Endothelial cell of umbilical vein (primary cell): ENCODE measurements around the gene BCL2L13. TPM values are rescaled to one million over a fixed set of nuclear protein-coding genes. Genes with fewer than 3 reads are reported as not detected.

Experiments used
- BruUV-seq: library from RNA; stranded (reverse); fragments of 400-500 nt; replicated peaks from 2 replicates; lab custom pipeline; 2021; lab: Mats Ljungman, UMichigan
- CTCF ChIA-PET: fragments of 300-600, 350-600 bp; sonication (Branson Sonifier 250); formaldehyde crosslinking; loops from one replicate; lab custom pipeline; 2021; ENCODE audit warnings: antibody characterized with exemption, inconsistent platforms; lab: Charles Lee
- POLR2A ChIA-PET: fragments of 300-600, 350-600 bp; sonication (Branson Sonifier 250); formaldehyde crosslinking; loops from one replicate; lab custom pipeline; 2021; ENCODE audit warnings: antibody characterized with exemption, inconsistent platforms; lab: Charles Lee
- DNase-seq: peaks from one replicate; pipeline ENCODE4 v3.0.0-alpha.2; 2011; ENCODE audit warnings: low read depth, low spot score
- FAIRE-seq: peaks from 2 replicates; lab custom pipeline; 2011; peaks lifted over from hg19 to GRCh38; lab: Jason Lieb, UNC
- H2AFZ ChIP-seq: 2 replicates; pipeline ENCODE4 v1.6.0; 2012; ENCODE audit warnings: low read depth, low read length, control low read depth, inconsistent platforms
- H3K27ac ChIP-seq: 2 replicates; pipeline ENCODE4 v1.5.1; 2011; ENCODE audit warnings: low read depth, mild to moderate bottlenecking, control low read depth, low read length, moderate library complexity; ENCODE audit not compliant: insufficient read depth
- H3K27me3 ChIP-seq, 2 experiments: 2 replicates each; pipeline versions ENCODE4 v1.6.0 to v1.6.1; 2011; ENCODE audit warnings: low read length in 2 of 2, mixed read lengths in 1 of 2; ENCODE audit not compliant: control insufficient read depth in 2 of 2, insufficient read depth in 2 of 2
- H3K36me3 ChIP-seq, 2 experiments: 2 replicates in 1 of 2; 3 replicates in 1 of 2; pipeline ENCODE4 v1.5.1; 2011; ENCODE audit warnings: low read length in 2 of 2, mild to moderate bottlenecking in 1 of 2, moderate library complexity in 1 of 2; ENCODE audit not compliant: control insufficient read depth in 2 of 2, insufficient read depth in 2 of 2; ENCODE audit errors: extremely low read depth in 1 of 2
- H3K4me1 ChIP-seq: 3 replicates; pipeline ENCODE4 v1.5.1; 2011; ENCODE audit warnings: mild to moderate bottlenecking, low read length; ENCODE audit not compliant: control insufficient read depth, insufficient read depth; ENCODE audit errors: extremely low read depth
- H3K4me2 ChIP-seq: 2 replicates; pipeline ENCODE4 v1.6.1; 2011; ENCODE audit warnings: low read length, control low read depth, mixed read lengths; ENCODE audit not compliant: insufficient read depth
- H3K4me3 ChIP-seq, 3 experiments: fragments of 200-600 bp in 1 of 3; sonication (generic), shearing (Covaris generic) in 1 of 3; replicated peaks in 1 of 3; 2 replicates each; pipeline ENCODE4 v1.5.1; 2011 to 2016; ENCODE audit warnings: control low read depth in 3 of 3, low read length in 3 of 3, mild to moderate bottlenecking in 2 of 3, inconsistent platforms in 1 of 3, low read depth in 1 of 3, moderate library complexity in 1 of 3; ENCODE audit not compliant: insufficient read depth in 1 of 3
- H3K79me2 ChIP-seq: 2 replicates; pipeline ENCODE4 v1.6.0; 2012; ENCODE audit warnings: low read length, inconsistent platforms; ENCODE audit not compliant: control insufficient read depth, insufficient read depth
- H3K9ac ChIP-seq: replicated peaks from 2 replicates; pipeline ENCODE3; 2011; ENCODE audit warnings: low read length, control low read depth; ENCODE audit not compliant: insufficient read depth; ENCODE audit errors: extremely low read depth
- H3K9me1 ChIP-seq: replicated peaks from 3 replicates; pipeline ENCODE4 v1.6.0; 2011; ENCODE audit warnings: mild to moderate bottlenecking, low read length; ENCODE audit not compliant: control insufficient read depth, insufficient read depth; ENCODE audit errors: extremely low read depth
- H3K9me3 ChIP-seq: replicated peaks from 2 replicates; pipeline ENCODE4 v1.5.1; 2012; ENCODE audit warnings: low read length, inconsistent platforms; ENCODE audit not compliant: control insufficient read depth, insufficient read depth
- H4K20me1 ChIP-seq: replicated peaks from 2 replicates; pipeline ENCODE3; 2011; ENCODE audit warnings: mild to moderate bottlenecking, low read length; ENCODE audit not compliant: control insufficient read depth, insufficient read depth; ENCODE audit errors: extremely low read depth
- EZH2 ChIP-seq: IDR thresholded peaks from 2 replicates; pipeline ENCODE4 v1.6.1; 2012; ENCODE audit warnings: borderline replicate concordance, low read depth, mild to moderate bottlenecking, moderate library complexity, low read length, inconsistent platforms; ENCODE audit not compliant: severe bottlenecking
- FOS ChIP-seq: IDR thresholded peaks from 2 replicates; pipeline ENCODE4 v1.6.1; 2011; ENCODE audit warnings: mild to moderate bottlenecking, low read length, moderate library complexity, borderline replicate concordance; ENCODE audit not compliant: insufficient read depth
- GATA2 ChIP-seq: IDR thresholded peaks from 2 replicates; pipeline ENCODE4 v1.7.0; 2011; ENCODE audit warnings: low read depth, mild to moderate bottlenecking, moderate library complexity, mixed read lengths, low read length; ENCODE audit not compliant: insufficient read length, insufficient read depth
- JUN ChIP-seq: IDR thresholded peaks from 2 replicates; pipeline ENCODE4 v1.6.1; 2011; ENCODE audit warnings: borderline replicate concordance, low read depth; ENCODE audit not compliant: insufficient read length, insufficient read depth
- MYC ChIP-seq: IDR thresholded peaks from one replicate; pipeline ENCODE4 v1.6.1; 2011; ENCODE audit warnings: mild to moderate bottlenecking, low read depth, low read length
- POLR2A ChIP-seq: IDR thresholded peaks from 2 replicates; pipeline ENCODE4 v1.6.1; 2012; ENCODE audit warnings: low read depth, mild to moderate bottlenecking, control low read depth, low read length
- POLR2AphosphoS5 ChIP-seq: IDR thresholded peaks from 2 replicates; pipeline ENCODE4 v1.6.1; 2012; ENCODE audit warnings: low read depth, mild to moderate bottlenecking, control low read depth, low read length, moderate library complexity; ENCODE audit not compliant: insufficient read depth
- dilution Hi-C: fragments of 300-500 bp; cut with MboI; formaldehyde crosslinking; loops from one replicate; pipeline ENCODE4 v1.15.0; 2019; ENCODE audit warnings: low sequenced_read_pairs; ENCODE audit not compliant: extremely low pct_ligation_motif_present
- intact Hi-C: fragments of 100-400 bp; cut with micrococcal nuclease; formaldehyde crosslinking; loops from one replicate; pipeline ENCODE4 v1.10.0; 2022
- polyA plus RNA-seq, 4 experiments: library from polyadenylated mRNA; depleted of rRNA in 3 of 4; stranded (reverse) in 3 of 4; unstranded in 1 of 4; fragments of >200 nt; gene quantifications; 2 replicates each; pipeline versions ENCODE4 v1.2.1 to v1.2.3, GENCODE V29; 2011 to 2012; ENCODE audit warnings: missing spikeins in 1 of 4
- total RNA-seq: library from RNA; stranded (reverse); gene quantifications from 2 replicates; pipeline ENCODE4 v1.2.3, GENCODE V29; 2021
- TF ChIP-seq, protein P1 (sequence below), 2 donors: IDR thresholded peaks; 1 replicate in 1 of 2; 2 replicates in 1 of 2; pipeline ENCODE4 v1.5.1; 2011; ENCODE audit warnings: low read length in 2 of 2, mild to moderate bottlenecking in 2 of 2, moderate library complexity in 2 of 2, control low read depth in 1 of 2, inconsistent platforms in 1 of 2, low read depth in 1 of 2; ENCODE audit not compliant: insufficient read depth in 1 of 2; ENCODE audit errors: extremely low read depth in 1 of 2
- TF ChIP-seq, protein P2 (sequence below): IDR thresholded peaks from 2 replicates; pipeline ENCODE4 v1.6.1; 2011; ENCODE audit not compliant: insufficient read depth, insufficient read length

Gene BCL2L13
- total and polyA plus RNA-seq, 2 donors (not counting 3 experiments of a cell fraction or from before 2014, with no cell fraction given): 28.1 to 36.2 TPM

DNA sequence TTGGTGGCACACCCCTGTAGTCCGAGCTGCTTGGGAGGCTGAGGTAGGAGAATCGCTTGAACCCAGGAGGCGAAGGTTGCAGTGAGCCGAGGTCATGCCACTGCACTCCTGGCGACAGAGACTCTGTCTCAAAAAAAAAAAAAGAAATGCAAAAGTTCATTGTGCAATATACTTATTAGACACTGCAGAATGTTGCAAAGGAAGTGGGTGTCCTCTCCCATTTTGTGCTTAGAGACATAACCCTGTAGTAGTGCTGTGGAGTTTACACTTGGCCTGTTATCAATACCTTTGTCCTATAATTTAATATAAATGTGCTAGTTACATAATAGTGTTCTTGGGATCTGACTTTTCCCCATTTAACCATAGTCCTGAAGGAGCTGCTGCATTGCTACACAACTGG, 9.4 kb downstream of the BCL2L13 start:
- Histone ChIP-seq H4K20me1 (no peaks in the 10 kb centered on the region), H2AFZ (no peak overlapping the region), H3K9me3 (no peaks in the 10 kb centered on the region), H3K27ac (no peak overlapping the region), H3K27me3 (no peaks in the 10 kb centered on the region), H3K9me1 (no peaks in the 10 kb centered on the region), H3K79me2 (peaks cover 3% of the 10 kb centered on the region), H3K9ac (no peak overlapping the region), H3K4me2 (no peak overlapping the region), H3K36me3 (no peaks in the 10 kb centered on the region), H3K4me3 (no peak overlapping the region), H3K4me1 (no peaks in the 10 kb centered on the region)
- no peak for FAIRE-seq
- ChIA-PET POLR2A (no interaction called here), CTCF (interaction anchor here (1.2 kb wide), 1 partner anchor 9 kb away, joined by 5 read pairs; the partner anchor contains the start of gene BCL2L13)
- TF ChIP-seq POLR2AphosphoS5: no peak
- TF ChIP-seq, protein P1, sequence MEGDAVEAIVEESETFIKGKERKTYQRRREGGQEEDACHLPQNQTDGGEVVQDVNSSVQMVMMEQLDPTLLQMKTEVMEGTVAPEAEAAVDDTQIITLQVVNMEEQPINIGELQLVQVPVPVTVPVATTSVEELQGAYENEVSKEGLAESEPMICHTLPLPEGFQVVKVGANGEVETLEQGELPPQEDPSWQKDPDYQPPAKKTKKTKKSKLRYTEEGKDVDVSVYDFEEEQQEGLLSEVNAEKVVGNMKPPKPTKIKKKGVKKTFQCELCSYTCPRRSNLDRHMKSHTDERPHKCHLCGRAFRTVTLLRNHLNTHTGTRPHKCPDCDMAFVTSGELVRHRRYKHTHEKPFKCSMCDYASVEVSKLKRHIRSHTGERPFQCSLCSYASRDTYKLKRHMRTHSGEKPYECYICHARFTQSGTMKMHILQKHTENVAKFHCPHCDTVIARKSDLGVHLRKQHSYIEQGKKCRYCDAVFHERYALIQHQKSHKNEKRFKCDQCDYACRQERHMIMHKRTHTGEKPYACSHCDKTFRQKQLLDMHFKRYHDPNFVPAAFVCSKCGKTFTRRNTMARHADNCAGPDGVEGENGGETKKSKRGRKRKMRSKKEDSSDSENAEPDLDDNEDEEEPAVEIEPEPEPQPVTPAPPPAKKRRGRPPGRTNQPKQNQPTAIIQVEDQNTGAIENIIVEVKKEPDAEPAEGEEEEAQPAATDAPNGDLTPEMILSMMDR (IDR thresholded peaks at IDR 0.05; ENCODE audit: extremely low read depth in 1 of 2, insufficient read depth in 1 of 2, low read depth in 1 of 2, low read length in 2 of 2): no peak
- no peak for TF ChIP-seq FOS
- TF ChIP-seq JUN: no peak
- no peak for TF ChIP-seq POLR2A
- TF ChIP-seq, protein P2, sequence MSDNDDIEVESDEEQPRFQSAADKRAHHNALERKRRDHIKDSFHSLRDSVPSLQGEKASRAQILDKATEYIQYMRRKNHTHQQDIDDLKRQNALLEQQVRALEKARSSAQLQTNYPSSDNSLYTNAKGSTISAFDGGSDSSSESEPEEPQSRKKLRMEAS: no peak
- TF ChIP-seq GATA2: no peak
- TF ChIP-seq MYC: no peak
- no peak for TF ChIP-seq EZH2
- dilution Hi-C loops (no loop called here), intact Hi-C loops (no loop called here)
- BruUV-seq: no TSS peak
- no peak for DNase-seq
